Vagina (tissue), 2 donors: ENCODE measurements around the gene RALBP1.

ENCODE experiments used
- POLR2A ChIP-seq, 2 donors: fragments of 450-650 bp; IDR thresholded peaks; one replicate each; pipeline ENCODE4 v1.6.1; 2017; ENCODE audit warnings: antibody characterized with exemption in 2 of 2, mild to moderate bottlenecking in 2 of 2, moderate library complexity in 2 of 2
- TF ChIP-seq, protein P1 (sequence below), 3 experiments: fragments of 450-650 bp in 2 of 3; fragments of 200-600 bp in 1 of 3; sonication (generic) in 1 of 3; IDR thresholded peaks; one replicate each; pipeline ENCODE4 v1.5.1; 2017 to 2019; ENCODE audit warnings: antibody characterized with exemption in 3 of 3, mild to moderate bottlenecking in 2 of 3, moderate library complexity in 2 of 3

DNA sequence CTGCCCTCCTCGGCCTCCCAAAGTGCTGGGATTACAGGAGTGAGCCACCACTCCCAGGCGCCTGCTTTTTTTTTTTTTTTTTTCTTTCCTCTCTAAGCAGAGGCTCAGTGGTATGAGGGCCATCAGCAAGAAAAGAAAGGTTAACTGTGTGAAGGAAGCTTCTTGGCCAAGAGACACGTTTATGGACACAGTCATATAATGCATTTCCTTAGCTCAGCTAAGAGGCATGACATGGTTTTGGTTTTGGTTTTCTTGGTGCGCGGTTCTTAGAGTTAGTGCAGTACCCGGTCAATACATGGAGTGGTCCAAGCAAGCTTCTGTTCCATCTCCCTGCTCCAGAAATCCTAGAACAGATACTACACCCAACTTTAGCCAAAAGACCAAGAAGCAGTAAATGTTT lies 42.6 kb downstream of the RALBP1 start:
- TF ChIP-seq, protein P1, sequence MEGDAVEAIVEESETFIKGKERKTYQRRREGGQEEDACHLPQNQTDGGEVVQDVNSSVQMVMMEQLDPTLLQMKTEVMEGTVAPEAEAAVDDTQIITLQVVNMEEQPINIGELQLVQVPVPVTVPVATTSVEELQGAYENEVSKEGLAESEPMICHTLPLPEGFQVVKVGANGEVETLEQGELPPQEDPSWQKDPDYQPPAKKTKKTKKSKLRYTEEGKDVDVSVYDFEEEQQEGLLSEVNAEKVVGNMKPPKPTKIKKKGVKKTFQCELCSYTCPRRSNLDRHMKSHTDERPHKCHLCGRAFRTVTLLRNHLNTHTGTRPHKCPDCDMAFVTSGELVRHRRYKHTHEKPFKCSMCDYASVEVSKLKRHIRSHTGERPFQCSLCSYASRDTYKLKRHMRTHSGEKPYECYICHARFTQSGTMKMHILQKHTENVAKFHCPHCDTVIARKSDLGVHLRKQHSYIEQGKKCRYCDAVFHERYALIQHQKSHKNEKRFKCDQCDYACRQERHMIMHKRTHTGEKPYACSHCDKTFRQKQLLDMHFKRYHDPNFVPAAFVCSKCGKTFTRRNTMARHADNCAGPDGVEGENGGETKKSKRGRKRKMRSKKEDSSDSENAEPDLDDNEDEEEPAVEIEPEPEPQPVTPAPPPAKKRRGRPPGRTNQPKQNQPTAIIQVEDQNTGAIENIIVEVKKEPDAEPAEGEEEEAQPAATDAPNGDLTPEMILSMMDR (IDR thresholded peaks at IDR 0.05): no peak
- no peak for TF ChIP-seq POLR2A (IDR thresholded peaks at IDR 0.05)
